ENCODE data around the gene PCDH9.
A peak's percentile ranks its signal among the peaks of the same experiment; 100 is the strongest.

PCDH9 gene

DNA sequence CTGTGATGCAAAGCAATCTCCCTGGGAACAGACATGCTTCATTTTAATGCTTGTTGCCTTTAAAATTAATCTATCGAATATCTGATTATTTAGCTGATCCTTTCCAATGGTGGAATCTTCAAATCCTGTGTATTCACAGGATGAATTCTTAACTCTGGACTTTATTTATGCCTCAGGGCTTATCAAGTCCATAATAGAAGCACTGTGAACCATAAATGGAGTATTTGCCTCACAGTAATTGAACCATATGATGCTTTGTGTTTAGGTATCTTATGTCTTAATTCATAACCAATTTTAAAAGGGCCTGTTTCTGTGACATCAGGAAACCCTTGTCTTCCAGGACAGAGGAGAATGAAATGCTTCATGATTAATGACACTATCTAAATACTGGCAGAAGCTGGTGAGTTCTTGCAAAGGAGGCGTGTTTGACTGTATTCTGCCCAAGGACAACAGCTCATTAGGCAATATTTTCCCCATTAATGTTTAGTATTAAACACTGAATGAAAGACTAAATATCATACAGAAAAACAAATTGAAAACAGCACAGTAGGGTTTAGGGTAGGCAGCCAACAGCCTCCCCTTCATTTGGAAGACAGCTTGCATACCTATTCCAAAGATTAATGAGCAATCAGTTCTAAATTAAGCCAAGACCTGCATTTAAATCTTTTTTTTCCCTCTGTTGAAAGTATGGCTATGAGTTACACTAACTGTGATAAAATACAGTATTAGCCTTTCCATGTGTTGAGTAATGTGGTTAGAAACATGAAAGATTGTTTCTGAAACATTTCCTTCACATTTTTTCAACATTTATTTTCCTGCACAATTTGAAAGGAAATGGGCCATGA, 709.4 kb downstream of the PCDH9 start:
- Histone ChIP-seq H3F3A (ENCODE audit: low read depth) (no peaks in the 10 kb centered on the region), H4K20me1 (ENCODE audit: insufficient read depth, low read length, poor library complexity, severe bottlenecking) (no peaks in the 10 kb centered on the region), H3K4me3 (ENCODE audit: low read length, poor library complexity, severe bottlenecking) (no peak overlapping the region), H3K9ac (ENCODE audit: low read depth, low read length, poor library complexity, severe bottlenecking) (no peak overlapping the region), H3K4me1 (ENCODE audit: insufficient read depth, low read length, poor library complexity, severe bottlenecking) (no peaks in the 10 kb centered on the region), H3K79me2 (ENCODE audit: insufficient read depth, low read length) (no peaks in the 10 kb centered on the region), H3K9me3 (ENCODE audit: insufficient read depth, low read depth, low read length) (no peaks in the 10 kb centered on the region), H2AFZ (ENCODE audit: low read length) (0 out of 2 replicates have a peak overlapping the region, but pooled peaks have one; percentile 24), H3K4me2 (ENCODE audit: low read depth, low read length, poor library complexity, severe bottlenecking) (peak overlapping the region; percentile 6), H3K9me2 (replicated peaks; ENCODE audit: low read depth, low read length) (no peaks in the 10 kb centered on the region), H3K27me3 (ENCODE audit: insufficient read depth, low read length, poor library complexity, severe bottlenecking) (no peaks in the 10 kb centered on the region), H3K36me3 (ENCODE audit: insufficient read depth, low read length) (no peaks in the 10 kb centered on the region)
- TF ChIP-seq EZH2phosphoT487 (IDR thresholded peaks at IDR 0.05; ENCODE audit: borderline replicate concordance) = no peak

DNA sequence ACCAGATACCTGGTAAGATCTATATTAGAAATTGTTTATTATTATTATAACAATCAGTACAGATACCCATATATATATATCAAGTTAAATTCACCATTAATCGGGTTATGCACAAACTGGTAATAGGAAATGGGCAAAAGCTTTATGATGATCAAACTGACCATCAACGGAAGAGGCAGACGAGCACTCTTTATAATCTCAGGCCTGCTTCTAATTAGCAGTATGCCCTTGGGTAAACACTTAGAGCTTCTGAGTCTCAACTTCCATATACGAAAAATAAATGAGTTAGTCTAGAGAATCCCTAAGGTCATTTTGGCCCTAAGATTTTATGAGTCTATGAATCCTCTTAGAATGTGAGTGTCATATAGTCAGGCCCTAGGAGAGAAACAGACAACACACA, 710.9 kb downstream of the PCDH9 start:
- Histone ChIP-seq H3K27me3 (ENCODE audit: insufficient read depth, low read length, poor library complexity, severe bottlenecking) (no peaks in the 10 kb centered on the region), H4K20me1 (ENCODE audit: insufficient read depth, low read length, poor library complexity, severe bottlenecking) (no peaks in the 10 kb centered on the region), H2AFZ (ENCODE audit: low read length) (no peak overlapping the region), H3F3A (ENCODE audit: low read depth) (no peaks in the 10 kb centered on the region), H3K79me2 (ENCODE audit: insufficient read depth, low read length) (no peaks in the 10 kb centered on the region), H3K4me2 (ENCODE audit: low read depth, low read length, poor library complexity, severe bottlenecking) (no peak overlapping the region), H3K9ac (ENCODE audit: low read depth, low read length, poor library complexity, severe bottlenecking) (no peak overlapping the region), H3K4me1 (ENCODE audit: insufficient read depth, low read length, poor library complexity, severe bottlenecking) (no peaks in the 10 kb centered on the region), H3K9me3 (ENCODE audit: insufficient read depth, low read depth, low read length) (no peaks in the 10 kb centered on the region), H3K36me3 (ENCODE audit: insufficient read depth, low read length) (no peaks in the 10 kb centered on the region), H3K4me3 (ENCODE audit: low read length, poor library complexity, severe bottlenecking) (no peak overlapping the region), H3K9me2 (replicated peaks; ENCODE audit: low read depth, low read length) (no peaks in the 10 kb centered on the region)
- TF ChIP-seq, protein P1, sequence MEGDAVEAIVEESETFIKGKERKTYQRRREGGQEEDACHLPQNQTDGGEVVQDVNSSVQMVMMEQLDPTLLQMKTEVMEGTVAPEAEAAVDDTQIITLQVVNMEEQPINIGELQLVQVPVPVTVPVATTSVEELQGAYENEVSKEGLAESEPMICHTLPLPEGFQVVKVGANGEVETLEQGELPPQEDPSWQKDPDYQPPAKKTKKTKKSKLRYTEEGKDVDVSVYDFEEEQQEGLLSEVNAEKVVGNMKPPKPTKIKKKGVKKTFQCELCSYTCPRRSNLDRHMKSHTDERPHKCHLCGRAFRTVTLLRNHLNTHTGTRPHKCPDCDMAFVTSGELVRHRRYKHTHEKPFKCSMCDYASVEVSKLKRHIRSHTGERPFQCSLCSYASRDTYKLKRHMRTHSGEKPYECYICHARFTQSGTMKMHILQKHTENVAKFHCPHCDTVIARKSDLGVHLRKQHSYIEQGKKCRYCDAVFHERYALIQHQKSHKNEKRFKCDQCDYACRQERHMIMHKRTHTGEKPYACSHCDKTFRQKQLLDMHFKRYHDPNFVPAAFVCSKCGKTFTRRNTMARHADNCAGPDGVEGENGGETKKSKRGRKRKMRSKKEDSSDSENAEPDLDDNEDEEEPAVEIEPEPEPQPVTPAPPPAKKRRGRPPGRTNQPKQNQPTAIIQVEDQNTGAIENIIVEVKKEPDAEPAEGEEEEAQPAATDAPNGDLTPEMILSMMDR (conservative IDR thresholded peaks at IDR 0.05; ENCODE audit: low read length) = no peak
- no peak for TF ChIP-seq EZH2phosphoT487 (IDR thresholded peaks at IDR 0.05; ENCODE audit: borderline replicate concordance)

DNA sequence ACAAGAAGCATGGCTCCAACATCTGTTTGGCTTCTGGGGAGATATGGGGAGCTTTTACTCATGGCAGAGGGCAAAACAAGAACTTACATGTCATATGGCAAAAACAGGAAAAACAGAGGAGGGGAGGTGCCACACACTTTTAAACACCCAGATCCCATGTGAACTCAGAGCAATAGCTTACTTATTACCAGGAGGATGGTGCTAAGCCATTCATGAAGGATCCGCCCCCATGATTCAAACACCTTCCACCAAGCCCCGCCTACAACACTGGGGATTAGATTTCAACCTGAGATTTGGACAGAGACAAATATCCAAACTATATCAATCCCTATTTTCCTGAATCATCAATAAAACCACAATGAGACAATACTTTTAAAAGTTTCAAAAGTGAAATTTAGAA, 712.1 kb downstream of the PCDH9 start:
- Histone ChIP-seq H3K9me3 (ENCODE audit: insufficient read depth, low read depth, low read length) (no peaks in the 10 kb centered on the region), H3K4me3 (ENCODE audit: low read length, poor library complexity, severe bottlenecking) (no peak overlapping the region), H2AFZ (ENCODE audit: low read length) (no peak overlapping the region)

More for the DNA sequence above, 712.1 kb downstream of the PCDH9 start:
- Histone ChIP-seq H3K4me1 (ENCODE audit: insufficient read depth, low read length, poor library complexity, severe bottlenecking) (no peaks in the 10 kb centered on the region), H3K79me2 (ENCODE audit: insufficient read depth, low read length) (no peaks in the 10 kb centered on the region), H3K9ac (ENCODE audit: low read depth, low read length, poor library complexity, severe bottlenecking) (no peak overlapping the region), H3F3A (ENCODE audit: low read depth) (no peaks in the 10 kb centered on the region), H3K4me2 (ENCODE audit: low read depth, low read length, poor library complexity, severe bottlenecking) (no peak overlapping the region), H3K36me3 (ENCODE audit: insufficient read depth, low read length) (no peaks in the 10 kb centered on the region), H3K27me3 (ENCODE audit: insufficient read depth, low read length, poor library complexity, severe bottlenecking) (no peaks in the 10 kb centered on the region), H4K20me1 (ENCODE audit: insufficient read depth, low read length, poor library complexity, severe bottlenecking) (no peaks in the 10 kb centered on the region), H3K9me2 (replicated peaks; ENCODE audit: low read depth, low read length) (no peaks in the 10 kb centered on the region)
- TF ChIP-seq, protein P1 (conservative IDR thresholded peaks at IDR 0.05; ENCODE audit: low read length) = no peak
- no peak for TF ChIP-seq EZH2phosphoT487 (IDR thresholded peaks at IDR 0.05; ENCODE audit: borderline replicate concordance)

Data from Loucy (cell line).